ENCODE data around the gene DDX23.

GRCh38 chr12:48781750-48782456, 70.1 kb downstream of the DDX23 start:
- TF ChIP-seq CTCF (IDR thresholded peaks at IDR 0.05): no peak
- TF ChIP-seq POLR2A (IDR thresholded peaks at IDR 0.05): no peak
